Muscle layer of colon (tissue), 2 donors: ENCODE measurements around the gene AGAP9.
"Not testable (repeated sequence)": the region's sequence is repeated elsewhere in the genome, so short reads cannot be mapped to it uniquely, and the experiment has no call there.

Source experiments
- H3K27ac ChIP-seq: one replicate; pipeline ENCODE4 v1.7.0; 2013; ENCODE audit warnings: low read depth, mild to moderate bottlenecking, low read length, moderate library complexity
- H3K27me3 ChIP-seq, 2 donors: one replicate each; pipeline ENCODE4 v1.7.0; 2013; ENCODE audit warnings: low read length in 2 of 2, mild to moderate bottlenecking in 2 of 2; ENCODE audit not compliant: insufficient read depth in 2 of 2, control insufficient read depth in 1 of 2
- H3K36me3 ChIP-seq: one replicate; pipeline ENCODE4 v1.7.0; 2013; ENCODE audit warnings: mild to moderate bottlenecking, low read length; ENCODE audit not compliant: insufficient read depth
- H3K4me1 ChIP-seq: one replicate; pipeline ENCODE4 v1.7.0; 2013; ENCODE audit warnings: mild to moderate bottlenecking, low read length; ENCODE audit not compliant: insufficient read depth
- H3K4me3 ChIP-seq, 2 donors: one replicate each; pipeline ENCODE4 v1.7.0; 2013; ENCODE audit warnings: low read length in 2 of 2, low read depth in 1 of 2, mild to moderate bottlenecking in 1 of 2, moderate library complexity in 1 of 2
- H3K9ac ChIP-seq: one replicate; pipeline ENCODE4 v1.7.0; 2013; ENCODE audit warnings: low read length
- H3K9me3 ChIP-seq: one replicate; pipeline ENCODE4 v1.7.0; 2013; ENCODE audit warnings: mild to moderate bottlenecking, low read length
- donor health status: abdominal sarcoma.
- donor health status: Adenocarcinoma of cecum.

AGAP9 gene

DNA sequence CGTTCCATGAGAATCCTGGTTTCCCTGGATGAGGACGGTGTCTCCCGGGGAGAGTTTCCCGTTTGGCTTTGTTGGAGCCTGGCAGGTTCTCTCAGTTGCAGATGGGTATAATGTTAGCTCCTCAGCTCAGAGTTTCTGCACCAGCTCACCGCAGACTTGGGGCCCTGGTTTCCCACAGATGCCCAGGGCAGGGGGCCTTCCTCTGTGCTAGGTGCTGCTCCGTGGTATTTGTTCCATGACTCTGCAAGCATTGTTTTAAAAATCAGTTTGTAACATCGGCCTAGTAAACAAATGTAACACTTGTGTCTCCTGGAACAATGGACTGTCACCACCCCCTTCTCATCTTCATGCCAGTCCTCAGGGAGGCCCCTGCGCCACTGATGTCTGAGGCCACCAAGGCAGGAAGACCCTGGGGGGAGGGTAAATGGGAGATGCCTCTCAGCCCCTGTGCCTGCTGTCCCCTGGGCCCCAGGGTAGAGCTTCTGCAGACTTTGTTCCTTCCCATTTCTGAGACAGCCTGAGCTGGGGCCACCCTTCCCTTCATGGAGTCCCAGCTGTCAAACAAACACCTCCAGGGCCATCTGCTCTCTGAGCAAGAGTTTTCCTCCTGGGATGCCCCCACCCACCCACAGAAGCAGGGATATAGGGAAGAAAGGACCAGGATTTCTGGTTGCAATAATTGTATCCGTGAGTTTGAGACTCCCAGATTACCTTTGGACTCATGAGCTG is 67.9 kb downstream of the AGAP9 start:
- not testable (repeated sequence) for H3K27ac ChIP-seq, H3K9ac ChIP-seq, H3K9me3 ChIP-seq, H3K4me1 ChIP-seq, H3K27me3 ChIP-seq, H3K4me3 ChIP-seq, H3K36me3 ChIP-seq

DNA sequence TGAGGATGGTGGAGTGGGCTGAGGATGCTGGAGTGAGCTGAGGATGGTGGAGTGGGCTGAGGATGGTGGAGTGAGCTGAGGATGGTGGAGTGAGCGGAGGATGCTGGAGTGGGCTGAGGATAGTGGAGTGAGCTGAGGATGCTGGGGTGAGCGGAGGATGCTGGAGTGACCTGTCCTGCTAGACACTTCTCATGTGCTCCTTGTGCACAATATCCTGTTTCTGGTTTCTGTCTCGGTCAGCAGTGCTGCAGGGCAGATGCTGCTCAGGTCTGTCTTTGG is 68.7 kb downstream of the AGAP9 start:
- Histone ChIP-seq H3K27ac (no peak overlapping the region), H3K36me3 (no peaks in the 10 kb centered on the region), H3K9ac (no peak overlapping the region), H3K27me3 (no peaks in the 10 kb centered on the region), H3K9me3 (no peaks in the 10 kb centered on the region), H3K4me1 (no peaks in the 10 kb centered on the region), H3K4me3 (no peak overlapping the region)

DNA sequence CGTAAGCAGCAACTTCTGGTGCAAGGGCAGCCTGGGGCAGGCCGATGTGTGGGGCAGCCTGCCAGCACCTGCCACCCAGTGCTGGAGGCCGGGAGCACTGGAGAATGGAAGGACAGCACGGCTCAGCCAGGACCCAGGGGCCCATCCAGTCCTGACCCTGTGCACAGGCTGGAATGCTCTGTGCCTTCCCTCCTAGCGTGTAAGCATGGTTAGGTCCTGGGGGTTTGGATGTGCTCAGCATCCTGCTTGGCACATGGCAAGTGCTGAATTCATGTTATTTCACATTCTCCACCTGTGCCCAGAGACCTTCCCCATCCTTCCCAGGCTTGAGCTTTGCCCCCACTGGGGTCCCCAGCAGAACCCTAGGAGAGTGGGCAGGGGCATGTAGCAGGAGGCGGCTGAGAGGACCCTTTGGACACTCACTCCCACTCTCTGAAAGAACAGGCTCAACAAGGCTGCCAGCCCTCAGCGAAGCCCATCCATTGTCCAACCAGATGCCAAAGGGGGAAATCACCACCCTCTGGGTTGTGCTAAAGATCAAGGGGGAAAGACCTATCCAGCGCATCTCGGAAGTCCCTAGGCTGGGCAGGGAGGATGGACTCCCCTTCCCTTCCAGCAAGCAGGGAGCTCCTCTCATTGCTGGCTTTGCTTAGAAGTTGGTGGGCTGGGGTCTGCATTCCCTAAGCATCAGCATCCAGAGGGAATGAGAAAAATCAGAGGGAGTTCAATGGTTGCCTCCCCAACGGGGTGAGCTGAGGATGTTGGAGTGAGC is 69.2 kb downstream of the AGAP9 start:
- Histone ChIP-seq H3K4me1 (no peaks in the 10 kb centered on the region), H3K27me3 (no peaks in the 10 kb centered on the region), H3K27ac (no peak overlapping the region), H3K9ac (no peak overlapping the region), H3K4me3 (no peak overlapping the region), H3K9me3 (no peaks in the 10 kb centered on the region), H3K36me3 (no peaks in the 10 kb centered on the region)

DNA sequence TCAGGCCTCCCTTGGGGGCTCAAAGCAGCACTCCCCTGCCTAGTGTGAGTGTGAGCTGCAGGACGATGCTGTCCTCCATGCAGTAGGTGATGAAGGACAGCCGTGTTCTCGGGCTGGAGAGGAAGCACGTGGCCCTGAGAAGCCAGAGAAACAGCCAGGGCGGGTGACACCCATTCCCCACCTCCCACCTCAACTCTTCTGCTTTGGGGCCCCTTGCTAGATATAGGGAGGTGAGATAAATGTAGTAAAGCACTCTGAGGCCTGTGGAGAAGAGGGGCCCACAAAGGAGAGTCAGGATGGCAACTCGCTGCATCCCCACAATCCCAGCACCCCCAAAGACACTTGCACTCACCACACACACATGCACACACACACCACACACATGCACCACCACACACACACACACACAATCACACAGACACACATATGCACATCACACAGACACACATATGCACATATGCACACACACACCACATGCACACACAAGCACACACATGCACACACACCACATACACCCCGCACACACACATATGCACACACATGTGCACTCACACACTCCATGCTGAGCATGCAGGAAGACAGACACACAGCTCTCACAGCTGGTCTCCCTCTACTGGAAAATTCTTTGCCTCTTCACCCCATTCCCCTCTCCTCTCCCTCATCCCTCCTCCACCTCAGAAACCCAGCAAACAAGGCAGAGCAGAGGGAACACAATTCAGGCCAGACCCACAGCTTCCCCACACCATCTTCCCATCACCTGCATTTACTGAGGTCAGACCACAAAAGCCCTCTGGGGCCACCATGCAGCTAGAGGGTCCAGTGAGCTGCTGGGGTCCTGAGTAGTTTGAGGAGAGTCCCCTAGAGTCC is 70.1 kb downstream of the AGAP9 start:
- Histone ChIP-seq H3K9me3 (no peaks in the 10 kb centered on the region), H3K27ac (no peak overlapping the region), H3K9ac (no peak overlapping the region), H3K4me3 (no peak overlapping the region), H3K4me1 (no peaks in the 10 kb centered on the region), H3K36me3 (no peaks in the 10 kb centered on the region), H3K27me3 (no peaks in the 10 kb centered on the region)

GRCh38 chr10:47452495-47453140 is 70.8 kb downstream of the AGAP9 start:
- Histone ChIP-seq H3K36me3 (no peaks in the 10 kb centered on the region), H3K9me3 (no peaks in the 10 kb centered on the region), H3K27me3 (no peaks in the 10 kb centered on the region), H3K4me3 (no peak overlapping the region), H3K9ac (no peak overlapping the region), H3K4me1 (no peaks in the 10 kb centered on the region), H3K27ac (no peak overlapping the region)

DNA sequence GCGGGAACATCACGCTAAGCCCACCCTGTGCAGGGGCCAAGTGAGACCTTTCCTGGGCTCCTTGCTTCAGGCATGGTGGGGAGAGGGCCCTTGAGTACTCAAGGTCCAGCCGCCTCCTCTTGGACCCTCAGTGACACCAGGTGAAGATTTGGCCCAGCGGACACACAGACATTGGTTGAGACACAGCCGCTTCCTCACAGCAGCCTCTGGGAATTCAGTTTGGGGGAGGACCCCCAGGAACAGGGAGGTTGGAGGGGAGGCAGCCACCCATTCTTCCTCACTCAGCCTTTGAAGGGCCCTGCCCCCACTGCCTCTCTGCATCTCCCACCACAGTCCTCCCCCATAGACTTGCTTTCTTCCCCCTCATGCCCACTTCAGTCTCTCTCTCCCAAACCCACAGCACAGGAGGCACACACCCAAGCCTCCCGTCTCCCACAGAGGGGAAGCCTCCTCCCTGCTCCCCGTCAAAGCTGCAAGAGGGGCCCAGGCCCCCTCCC is 71.4 kb downstream of the AGAP9 start:
- Histone ChIP-seq H3K27ac (no peak overlapping the region), H3K4me1 (no peaks in the 10 kb centered on the region), H3K27me3 (no peaks in the 10 kb centered on the region), H3K9me3 (no peaks in the 10 kb centered on the region), H3K36me3 (no peaks in the 10 kb centered on the region), H3K4me3 (no peak overlapping the region), H3K9ac (no peak overlapping the region)
